ENCODE data around the gene KHSRP. TPM values are rescaled to one million over a fixed set of nuclear protein-coding genes. Genes with fewer than 3 reads are reported as not detected.

KHSRP gene, protein sequence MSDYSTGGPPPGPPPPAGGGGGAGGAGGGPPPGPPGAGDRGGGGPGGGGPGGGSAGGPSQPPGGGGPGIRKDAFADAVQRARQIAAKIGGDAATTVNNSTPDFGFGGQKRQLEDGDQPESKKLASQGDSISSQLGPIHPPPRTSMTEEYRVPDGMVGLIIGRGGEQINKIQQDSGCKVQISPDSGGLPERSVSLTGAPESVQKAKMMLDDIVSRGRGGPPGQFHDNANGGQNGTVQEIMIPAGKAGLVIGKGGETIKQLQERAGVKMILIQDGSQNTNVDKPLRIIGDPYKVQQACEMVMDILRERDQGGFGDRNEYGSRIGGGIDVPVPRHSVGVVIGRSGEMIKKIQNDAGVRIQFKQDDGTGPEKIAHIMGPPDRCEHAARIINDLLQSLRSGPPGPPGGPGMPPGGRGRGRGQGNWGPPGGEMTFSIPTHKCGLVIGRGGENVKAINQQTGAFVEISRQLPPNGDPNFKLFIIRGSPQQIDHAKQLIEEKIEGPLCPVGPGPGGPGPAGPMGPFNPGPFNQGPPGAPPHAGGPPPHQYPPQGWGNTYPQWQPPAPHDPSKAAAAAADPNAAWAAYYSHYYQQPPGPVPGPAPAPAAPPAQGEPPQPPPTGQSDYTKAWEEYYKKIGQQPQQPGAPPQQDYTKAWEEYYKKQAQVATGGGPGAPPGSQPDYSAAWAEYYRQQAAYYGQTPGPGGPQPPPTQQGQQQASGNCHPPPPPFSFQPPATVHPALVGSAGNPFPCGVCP
- total RNA-seq (100 to 1,000 TPM in 6 of 7 donors, 10 to 100 TPM in 1; 89.4 to 174 (median 155) TPM), polyA plus RNA-seq (100 to 1,000 TPM in 1 of 3 donors, 10 to 100 TPM in 2; 35.8 to 139 (median 55.3) TPM)
- long read RNA-seq, donor 1, partial matches to known transcripts: 0 of 5 reads
- long read RNA-seq, donor 1, other reads (novel, unspliced or antisense): 0 of 5 reads
- long read RNA-seq, donor 2, partial matches to known transcripts: 0 of 4 reads
- long read RNA-seq, donor 2, other reads (novel, unspliced or antisense): 0 of 4 reads

GRCh38 chr19:6424195-6424938 lies at the start of gene KHSRP:
Gene KHSRP, minus strand, starts transcription at chr19:6424811. Its CDS starts 110 bp downstream, at chr19:6424701.
- H3K4me3 ChIP-seq: peak within 1 kb of the TSS; percentile 52 to 91 (median 70)
- 0 to 1% (median 1%) methylated on average over 17 to 114 of the region's 114 CpGs for whole genome bisulfite sequencing, 5 donors
- peak within 1 kb of the TSS; percentile 70 to 91 (median 88) for H3K27ac ChIP-seq
- peaks cover 0 to 30% (median 22%) of the 10 kb centered on the region in 6 donors for H3K36me3 ChIP-seq
- no peak for TF ChIP-seq CTCF (IDR thresholded peaks at IDR 0.05 in 8 of 11, conservative IDR thresholded peaks at IDR 0.05 in 3 of 11)
- TF ChIP-seq POLR2AphosphoS5 (IDR thresholded peaks at IDR 0.05): peak; percentile 93 to 95 (median 93)
- TF ChIP-seq POLR2A (IDR thresholded peaks at IDR 0.05): peak in 1 of 3 donors; percentile 76
- H3K9me3 ChIP-seq: no peaks in the 10 kb centered on the region
- peaks cover 12 to 58% (median 34%) of the 10 kb centered on the region in 6 donors for H3K4me1 ChIP-seq
- no peak for DNase-seq
- H3K27me3 ChIP-seq (replicated peaks in 1 of 7): no peaks in the 10 kb centered on the region
- intact Hi-C loops (cut with DNase I; ENCODE audit: low total_unique reads): no loop called here

GRCh38 chr19:6473647-6474046 lies 49.0 kb upstream of the KHSRP start:
- intact Hi-C loops (cut with DNase I; ENCODE audit: low total_unique reads): no loop called here
- Histone ChIP-seq H3K9me3 (no peaks in the 10 kb centered on the region), H3K27ac (no peak overlapping the region), H3K27me3 (replicated peaks in 1 of 7) (peaks cover 0 to 23% (median 0%) of the 10 kb centered on the region in 7 donors), H3K4me1 (peaks cover 0 to 21% (median 8%) of the 10 kb centered on the region in 6 donors), H3K4me3 (no peak overlapping the region), H3K36me3 (peaks cover 0 to 100% (median 63%) of the 10 kb centered on the region in 6 donors)
- no peak for DNase-seq
- TF ChIP-seq POLR2A (IDR thresholded peaks at IDR 0.05) (no peak), CTCF (IDR thresholded peaks at IDR 0.05 in 8 of 11, conservative IDR thresholded peaks at IDR 0.05 in 3 of 11) (no peak), POLR2AphosphoS5 (IDR thresholded peaks at IDR 0.05) (no peak)
- 78 to 85% (median 79%) methylated on average over 9 of the region's 9 CpGs for WGBS, 5 donors

GRCh38 chr19:6472713-6473112 lies 48.1 kb upstream of the KHSRP start:
- DNase-seq: no peak
- 74 to 90% (median 88%) methylated on average over 2 to 4 of the region's 4 CpGs for WGBS, 5 donors
- intact Hi-C loops (cut with DNase I; ENCODE audit: low total_unique reads): no loop called here
- H3K27me3 ChIP-seq (replicated peaks in 1 of 7): peaks cover 0 to 23% (median 0%) of the 10 kb centered on the region in 7 donors
- peaks cover 0 to 19% (median 8%) of the 10 kb centered on the region in 6 donors for H3K4me1 ChIP-seq
- H3K4me3 ChIP-seq: no peak overlapping the region
- TF ChIP-seq CTCF (IDR thresholded peaks at IDR 0.05 in 8 of 11, conservative IDR thresholded peaks at IDR 0.05 in 3 of 11) (no peak), POLR2AphosphoS5 (IDR thresholded peaks at IDR 0.05) (peak in 1 of 3 donors; percentile 38), POLR2A (IDR thresholded peaks at IDR 0.05) (no peak)
- H3K9me3 ChIP-seq: no peaks in the 10 kb centered on the region
- peaks cover 0 to 100% (median 63%) of the 10 kb centered on the region in 6 donors for H3K36me3 ChIP-seq
- H3K27ac ChIP-seq: no peak overlapping the region
